ENCODE data around the gene UQCR11.

UQCR11 gene

DNA sequence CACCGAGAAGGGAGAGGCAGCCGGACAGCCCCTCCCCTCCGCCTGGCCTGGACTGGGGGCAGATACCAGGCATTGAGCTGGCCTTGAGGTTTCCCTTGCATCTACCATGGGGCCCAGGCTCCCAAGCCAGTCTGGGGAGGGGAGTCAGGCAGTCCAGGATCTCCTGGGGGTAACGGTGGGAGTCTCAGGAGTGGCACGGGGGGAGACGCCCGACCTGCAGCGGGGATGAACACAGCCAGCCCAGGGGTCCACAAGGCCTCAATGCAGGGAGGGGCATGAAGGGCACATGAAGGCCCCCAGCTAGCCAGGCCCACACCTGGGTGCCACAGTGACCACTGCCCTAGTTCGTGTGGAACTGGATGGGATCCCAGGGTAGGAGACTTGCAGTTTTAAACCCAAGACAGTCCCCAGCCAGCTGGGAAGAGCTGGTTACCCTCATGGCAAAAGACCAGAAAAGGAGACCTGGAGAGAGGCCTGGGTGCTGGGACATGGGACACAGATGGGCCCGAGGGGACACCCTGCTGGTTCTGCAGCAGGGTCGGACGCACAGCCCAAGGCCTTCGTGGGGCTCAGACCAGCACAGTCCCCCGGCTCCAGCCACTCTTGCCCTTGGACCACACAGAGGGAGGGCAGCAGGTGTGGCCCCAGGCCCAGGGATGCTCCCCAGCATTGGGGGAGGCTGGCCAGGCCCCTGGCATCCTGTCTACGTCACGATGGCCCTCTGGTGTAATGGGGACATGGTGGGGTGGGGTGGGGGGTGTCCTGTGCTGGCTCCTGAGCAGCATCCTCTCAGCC is 4.6 kb upstream of the UQCR11 start:
- H3K27ac ChIP-seq: peak overlapping the region; percentile 8; the same call in 1 of the 2 replicates
- no peak for TF ChIP-seq CTCF (IDR thresholded peaks at IDR 0.05)
- no peak for TF ChIP-seq ZFX (IDR thresholded peaks at IDR 0.05; ENCODE audit: borderline replicate concordance)

- no peak for TF ChIP-seq CTCF (IDR thresholded peaks at IDR 0.05)
- no peak overlapping the region; the same call in 1 of the 2 replicates for H3K27ac ChIP-seq
Measured at GRCh38 chr19:1609103-1609396, 3.8 kb upstream of the UQCR11 start.

DNA sequence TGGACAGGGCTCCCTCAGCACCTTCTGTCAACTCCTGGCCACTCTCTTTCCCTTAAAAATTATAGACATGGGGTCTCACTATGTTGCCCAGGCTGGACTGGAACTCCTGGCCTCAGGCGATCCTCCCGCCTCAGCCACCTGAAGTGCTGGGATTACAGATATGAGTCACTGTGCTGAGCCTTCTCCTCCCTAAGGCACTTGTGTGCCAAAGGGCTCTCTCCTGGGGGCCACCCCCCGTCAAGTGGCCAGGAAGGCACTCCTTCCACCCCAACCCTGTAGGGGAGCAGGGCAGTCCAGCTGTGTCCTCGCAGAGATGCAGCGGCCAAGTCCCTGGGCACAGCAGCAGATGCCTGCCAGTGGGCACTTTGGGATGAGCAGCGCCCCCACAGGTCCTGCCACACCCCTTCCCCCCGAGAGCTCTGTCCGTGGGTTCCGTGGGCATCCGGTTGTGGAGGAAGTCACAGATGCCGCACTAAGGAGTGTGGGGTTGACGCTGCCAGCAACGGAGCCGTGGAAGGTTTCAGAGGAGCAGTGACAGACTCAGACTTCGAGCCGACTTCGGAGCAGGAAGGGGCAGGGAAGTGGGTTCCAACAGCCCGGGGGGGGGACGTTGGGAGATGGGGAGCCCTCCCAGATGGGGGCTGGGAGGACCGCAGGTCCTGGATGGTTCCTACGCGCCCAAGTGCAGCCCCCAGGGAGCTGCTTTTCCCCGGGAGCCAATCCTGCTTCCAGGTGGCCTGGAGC is 3.3 kb upstream of the UQCR11 start:
- no peak for TF ChIP-seq CTCF (IDR thresholded peaks at IDR 0.05)
- no peak for TF ChIP-seq ZFX (IDR thresholded peaks at IDR 0.05; ENCODE audit: borderline replicate concordance)
- no peak overlapping the region for H3K27ac ChIP-seq

GRCh38 chr19:1606138-1606651 is 933 bp upstream of the UQCR11 start:
- H3K27ac ChIP-seq: peak overlapping the region; percentile 92
- TF ChIP-seq CTCF (IDR thresholded peaks at IDR 0.05) (peak; percentile 29), ZFX (IDR thresholded peaks at IDR 0.05; ENCODE audit: borderline replicate concordance) (no peak)

DNA sequence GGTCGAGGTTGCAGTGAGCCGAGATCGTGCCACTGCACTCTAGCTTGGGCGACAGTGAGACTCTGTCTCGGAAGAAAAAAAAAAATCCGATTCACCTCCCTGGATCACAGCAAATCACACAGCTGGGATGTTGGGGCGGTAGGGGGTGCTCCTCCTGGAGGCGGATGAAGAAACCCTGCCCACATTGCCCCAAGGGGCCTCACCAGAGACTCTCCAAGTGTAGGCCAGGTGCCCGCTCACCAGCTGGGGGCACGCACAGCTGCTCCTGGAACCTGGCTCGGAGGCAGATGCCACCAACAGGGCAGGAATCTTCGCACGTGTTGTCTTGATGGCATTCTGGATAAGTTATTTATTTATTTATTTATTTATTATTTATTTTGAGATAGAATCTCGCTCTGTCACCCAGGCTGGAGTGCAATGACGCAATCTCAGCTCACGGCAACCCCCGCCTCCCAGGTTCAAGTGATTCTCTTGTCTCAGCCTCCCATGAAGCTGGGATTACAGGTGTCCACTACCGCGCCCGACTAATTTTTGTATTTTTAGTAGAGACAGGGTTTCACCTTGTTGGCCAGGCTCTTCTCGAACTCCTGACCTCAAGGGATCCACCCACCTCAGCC is 3.1 kb downstream of the UQCR11 start:
- TF ChIP-seq ZFX (IDR thresholded peaks at IDR 0.05; ENCODE audit: borderline replicate concordance): no peak
- TF ChIP-seq CTCF (IDR thresholded peaks at IDR 0.05): 0 out of 2 replicates have a peak, but pooled peaks have one; percentile 13
- H3K27ac ChIP-seq: no peak overlapping the region

DNA sequence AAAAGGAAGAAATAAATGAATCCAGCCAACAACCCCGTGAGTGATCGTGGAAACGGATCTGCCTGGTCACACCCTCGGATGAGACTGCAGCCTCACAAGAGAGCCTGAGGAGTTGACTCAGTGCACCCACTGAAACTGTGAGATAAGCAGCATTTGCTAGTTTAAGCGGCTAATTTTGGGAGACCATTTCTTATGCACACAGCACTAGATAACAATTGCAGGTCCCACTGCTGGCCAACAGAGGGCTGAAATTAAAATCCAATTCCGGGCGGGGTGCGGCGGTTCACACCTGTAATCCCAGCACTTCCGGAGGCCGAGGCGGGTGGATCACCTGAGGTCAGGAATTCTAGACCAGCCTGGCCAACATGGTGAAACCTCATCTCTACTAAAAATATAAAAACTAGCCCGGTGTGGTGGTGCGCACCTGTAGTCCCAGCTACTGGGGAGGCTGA is 3.6 kb downstream of the UQCR11 start:
- TF ChIP-seq CTCF (IDR thresholded peaks at IDR 0.05) (peak; percentile 22; the same call in 1 of the 2 replicates), ZFX (IDR thresholded peaks at IDR 0.05; ENCODE audit: borderline replicate concordance) (no peak)
- H3K27ac ChIP-seq: no peak overlapping the region

Data from 22Rv1 (cell line).